HT-29 (cell line): ENCODE measurements around the gene CCNG1. TPM values are rescaled to one million over a fixed set of nuclear protein-coding genes. Genes with fewer than 3 reads are reported as not detected.
A peak's percentile ranks its signal among the peaks of the same experiment; 100 is the strongest.
"Not testable (repeated sequence)": the region's sequence is repeated elsewhere in the genome, so short reads cannot be mapped to it uniquely, and the experiment has no call there.

Source experiments
- DNase-seq: peaks from one replicate; pipeline ENCODE4 v3.0.0-alpha.2; 2015; ENCODE audit warnings: low spot score
- total RNA-seq: library from RNA; depleted of rRNA; stranded (reverse); fragments of >200 nt; shearing (Covaris generic); gene quantifications from 2 replicates; pipeline ENCODE4 v1.2.3, GENCODE V29; 2014

Gene CCNG1
- total RNA-seq, 1 experiment from 2014 or later: 66.5 TPM

GRCh38 chr5:163444526-163444925 is 7.1 kb downstream of the CCNG1 start:
- no peak for DNase-seq

DNA sequence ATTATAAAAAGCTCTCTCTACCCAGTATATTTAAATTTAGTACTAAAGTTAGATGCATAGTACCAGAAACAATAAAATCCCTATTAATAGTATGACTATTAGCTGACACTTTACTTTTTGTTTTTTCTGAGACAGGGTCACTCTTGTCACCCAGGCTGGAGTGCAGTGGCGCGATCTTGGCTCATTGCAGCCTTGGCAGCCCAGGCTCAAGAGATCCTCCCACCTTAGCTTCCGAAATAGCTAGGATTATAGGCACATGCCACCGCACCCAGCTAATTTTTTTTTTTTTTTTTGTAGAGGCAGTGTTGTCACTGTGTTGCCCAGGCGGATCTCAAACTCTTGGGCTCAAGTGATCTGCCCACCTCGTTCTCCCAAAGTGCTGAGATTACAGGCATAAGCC is 8.0 kb downstream of the CCNG1 start:
- no peak for DNase-seq

DNA sequence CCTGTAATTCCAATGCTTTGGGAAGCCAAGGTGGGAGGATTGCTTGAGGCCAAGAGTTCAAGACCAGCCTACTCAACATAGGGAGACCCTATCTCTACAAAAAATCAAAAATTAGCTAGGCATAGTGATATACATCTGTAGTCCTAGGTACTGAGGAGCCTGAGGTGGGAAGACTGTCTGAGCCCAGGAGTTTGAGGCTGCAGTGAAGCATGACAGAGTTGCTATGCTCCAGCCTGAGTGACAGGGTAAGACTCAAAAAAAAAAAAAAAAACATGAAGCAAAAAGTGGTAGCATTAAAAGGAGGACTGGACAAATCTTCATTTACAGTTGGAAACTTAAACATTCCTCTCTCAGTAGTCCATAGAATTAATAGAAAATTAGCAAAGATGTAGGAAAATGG is 9.8 kb downstream of the CCNG1 start:
- DNase-seq: no peak

DNA sequence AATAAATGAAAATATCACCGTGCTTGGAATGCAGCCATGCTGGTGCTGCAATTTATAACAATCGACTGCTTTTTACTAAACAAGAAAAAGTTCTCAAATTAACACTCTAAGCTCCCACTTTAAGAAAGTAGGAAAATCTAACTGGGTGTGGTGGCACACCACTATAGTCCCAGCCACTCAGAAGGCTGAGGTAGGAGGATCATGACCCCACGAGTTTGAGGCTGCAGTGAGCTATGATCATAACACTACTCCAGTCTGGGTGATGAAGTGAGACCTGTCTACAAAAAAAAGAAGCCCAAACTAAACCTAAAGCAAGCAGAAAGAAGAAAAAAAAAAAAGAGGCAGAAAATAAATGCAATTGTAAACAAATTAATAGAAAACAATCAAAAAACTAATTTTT is 10.5 kb downstream of the CCNG1 start:
- no peak for DNase-seq

GRCh38 chr5:163448491-163448890 is 11.1 kb downstream of the CCNG1 start:
- DNase-seq: no peak

DNA sequence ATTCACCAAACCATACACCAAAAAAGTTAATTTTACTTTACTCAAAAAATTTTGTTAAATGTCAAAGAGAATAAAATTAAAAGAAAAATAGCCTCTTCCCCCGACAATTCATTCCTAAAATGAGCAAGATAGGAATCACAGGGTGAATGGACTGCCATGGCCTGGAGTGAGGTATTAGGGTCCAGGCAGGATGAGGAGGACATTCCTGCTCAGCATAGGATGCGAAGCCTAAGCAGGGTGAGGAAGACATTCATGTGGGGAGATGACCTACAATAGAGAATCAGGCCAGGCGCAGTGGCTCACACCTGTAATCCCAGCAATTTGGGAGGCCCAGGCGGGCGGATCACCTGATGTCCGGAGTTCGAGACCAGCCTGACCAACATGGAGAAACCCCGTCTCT is 14.1 kb downstream of the CCNG1 start:
- DNase-seq: no peak

GRCh38 chr5:163453705-163454104 is 16.3 kb downstream of the CCNG1 start:
- DNase-seq: no peak

GRCh38 chr5:163455406-163455805 is 18.0 kb downstream of the CCNG1 start:
- not testable (repeated sequence) for DNase-seq

- no peak for DNase-seq
Measured at GRCh38 chr5:163456029-163456589, 18.7 kb downstream of the CCNG1 start.

DNA sequence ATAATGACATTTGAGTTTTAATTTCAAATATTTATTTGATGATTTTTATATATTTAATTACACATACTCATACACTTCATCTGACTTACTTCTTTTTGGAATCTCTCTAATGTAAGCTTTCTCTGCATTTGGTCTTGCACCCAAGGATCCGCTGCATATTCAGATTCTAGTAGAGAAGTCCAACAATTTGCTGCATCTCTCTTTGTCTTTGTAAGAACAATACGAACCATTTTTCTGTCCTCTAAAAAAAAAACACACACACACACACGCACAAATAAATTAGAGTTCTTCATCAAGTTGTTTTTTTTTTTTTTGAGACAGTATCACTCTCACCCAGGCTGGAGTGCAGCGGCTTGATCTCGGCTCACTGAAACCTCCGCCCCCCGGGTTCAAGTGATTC is 19.4 kb downstream of the CCNG1 start:
- DNase-seq: no peak

DNA sequence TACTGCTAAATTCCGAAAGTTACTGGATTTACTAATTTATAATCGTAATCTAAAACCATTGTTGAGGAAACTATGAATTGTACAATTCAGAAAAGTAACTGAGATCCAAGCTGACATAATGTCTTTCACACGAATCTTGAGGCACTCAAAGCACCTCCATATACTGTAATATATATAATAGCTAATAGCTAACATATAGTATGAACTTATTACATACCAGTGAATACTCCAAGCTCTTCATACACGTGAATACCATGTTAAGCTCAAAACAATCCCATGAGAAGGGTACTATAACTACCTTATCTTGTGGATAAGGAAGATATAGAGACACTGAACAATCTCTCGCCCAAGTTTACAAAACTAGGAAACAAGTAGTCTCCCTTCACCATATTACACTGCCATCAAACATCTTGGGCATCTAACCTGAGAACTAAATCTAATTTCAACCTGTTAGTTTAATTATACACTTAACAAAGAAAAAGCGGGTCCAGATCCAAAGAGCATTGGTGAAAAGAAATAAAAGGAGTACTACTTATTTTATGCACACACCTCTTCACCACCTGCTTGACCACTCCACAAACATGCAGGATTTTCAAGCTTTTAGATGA is 21.5 kb downstream of the CCNG1 start:
- DNase-seq: peak; percentile 57

DNA sequence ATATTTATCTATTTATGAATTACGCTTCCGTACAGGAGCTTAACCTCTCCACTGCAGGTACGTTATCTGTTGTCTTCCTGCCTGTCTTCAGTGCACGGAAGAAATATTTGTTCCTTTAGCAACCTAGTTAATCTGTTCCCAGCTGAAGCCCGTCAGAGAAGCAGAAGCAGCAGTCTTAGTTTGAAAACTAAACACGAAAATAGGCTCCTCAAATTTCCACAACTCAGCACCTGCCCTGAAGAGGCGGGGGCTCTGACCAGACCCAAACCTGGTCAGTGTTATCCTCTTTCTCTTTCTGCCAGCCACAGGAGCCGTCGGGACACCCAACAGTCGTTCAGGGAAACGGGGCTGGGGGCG is 22.0 kb downstream of the CCNG1 start:
- peak; percentile 51 for DNase-seq

- peak; percentile 97 for DNase-seq
Measured at GRCh38 chr5:163459819-163460561, 22.6 kb downstream of the CCNG1 start, which contains the start of gene NUDCD2. NUDCD2 (minus strand) TSS chr5:163460102; CDS start chr5:163460050, 52 bp downstream.

DNA sequence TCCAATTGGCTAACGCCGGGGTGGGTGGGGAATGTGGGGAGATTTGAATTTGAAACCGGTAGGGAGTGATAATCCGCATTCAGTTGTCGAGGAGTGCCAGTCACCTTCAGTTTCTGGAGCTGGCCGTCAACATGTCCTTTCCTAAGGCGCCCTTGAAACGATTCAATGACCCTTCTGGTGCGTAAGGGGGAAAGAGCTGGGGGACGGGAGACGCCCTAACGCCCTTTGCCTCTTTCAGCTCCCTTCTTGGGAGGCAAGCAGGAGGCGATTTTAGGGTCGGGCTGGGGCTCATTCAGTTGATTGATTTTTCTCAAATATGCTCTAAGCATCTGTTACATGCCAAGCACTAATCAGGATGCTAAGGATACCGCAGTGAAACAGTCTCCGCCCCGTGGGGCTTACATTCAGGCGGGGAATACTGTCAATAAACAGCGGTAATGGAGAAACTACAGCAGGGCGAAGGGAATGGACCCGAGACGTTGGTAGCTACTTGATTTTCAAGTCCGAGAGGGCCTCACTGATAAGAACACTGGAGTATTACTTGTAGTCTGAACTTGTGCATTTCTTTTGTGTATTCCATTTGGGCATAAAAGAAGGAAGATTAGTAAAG is 23.3 kb downstream of the CCNG1 start, which contains the start of gene HMMR:
Gene HMMR, plus strand, starts transcription at position 71 of the 610 bp plus-strand sequence. Its CDS starts 61 bp downstream, at position 132.
- peak; percentile 68 for DNase-seq

DNA sequence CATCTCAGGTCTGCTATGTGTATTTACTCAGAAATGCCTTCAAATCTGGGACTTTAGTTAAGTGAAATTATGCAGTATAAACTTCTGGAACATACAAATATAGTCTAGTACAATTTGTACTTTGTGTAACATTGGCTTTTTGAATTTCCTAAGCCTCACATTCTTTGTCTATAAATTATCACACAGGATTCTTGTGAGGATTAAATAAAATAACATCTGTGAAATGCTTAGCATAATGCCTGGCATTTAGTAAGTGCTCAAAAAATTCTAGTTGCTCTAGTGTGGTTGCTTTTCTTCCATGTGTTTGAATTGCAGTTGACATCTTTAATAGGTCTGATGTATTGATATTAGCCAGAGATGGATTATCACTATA is 25.7 kb downstream of the CCNG1 start:
- no peak for DNase-seq

GRCh38 chr5:163467682-163468081 is 30.3 kb downstream of the CCNG1 start:
- no peak for DNase-seq

- no peak for DNase-seq
Measured at GRCh38 chr5:163473635-163474243, 36.3 kb downstream of the CCNG1 start.

GRCh38 chr5:163475411-163475810 is 38.0 kb downstream of the CCNG1 start:
- no peak for DNase-seq

DNA sequence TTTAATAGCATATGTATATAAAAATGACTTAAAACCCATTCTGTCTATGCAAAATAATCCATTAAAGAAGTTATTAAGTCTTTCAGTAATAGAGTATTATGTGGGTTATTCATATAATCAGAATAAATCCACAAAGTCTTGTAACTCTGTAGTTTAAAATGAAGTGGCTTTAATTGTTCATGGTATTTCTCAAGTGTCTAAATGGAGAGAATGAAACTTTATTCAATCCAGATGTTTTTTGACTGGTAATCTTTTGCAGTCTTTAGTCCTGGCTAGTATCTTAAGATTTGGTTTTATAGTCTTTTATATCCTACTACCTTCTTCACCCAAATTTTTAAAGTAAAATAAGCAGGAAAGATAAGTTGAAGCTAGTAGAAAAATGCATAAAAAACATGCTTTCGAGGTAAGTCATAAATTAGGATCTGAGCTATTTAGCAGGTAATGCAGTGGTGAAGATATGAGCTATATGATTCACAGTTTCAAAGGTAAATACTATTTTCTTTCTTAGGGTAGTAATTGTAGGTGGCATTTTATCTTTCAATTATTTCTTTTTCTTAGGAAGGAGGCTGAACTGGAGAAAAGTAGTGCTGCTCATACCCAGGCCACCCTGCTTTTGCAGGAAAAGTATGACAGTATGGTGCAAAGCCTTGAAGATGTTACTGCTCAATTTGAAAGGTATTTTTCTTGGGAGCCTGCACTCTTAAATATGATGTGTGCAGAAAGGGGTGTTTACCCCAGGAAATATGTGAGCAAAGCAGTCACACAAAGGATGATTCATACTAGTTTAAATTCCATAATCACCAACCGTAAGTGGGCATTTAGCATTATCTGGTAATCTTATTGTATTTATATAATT is 41.0 kb downstream of the CCNG1 start:
- DNase-seq: no peak

DNA sequence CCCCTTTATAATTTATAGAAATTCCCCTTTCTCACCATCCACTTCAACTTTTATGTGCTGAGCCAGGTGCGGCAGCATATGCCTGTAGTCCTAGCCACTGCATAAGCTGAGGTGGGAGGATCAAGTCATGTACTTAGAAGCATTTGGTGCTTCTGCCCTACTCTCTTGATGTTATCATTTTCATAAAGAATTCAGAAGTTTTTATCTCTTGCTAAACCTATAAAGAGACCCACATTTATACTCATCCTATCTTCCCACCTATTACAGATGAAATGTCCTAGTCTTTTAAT is 41.5 kb downstream of the CCNG1 start:
- no peak for DNase-seq

GRCh38 chr5:163489055-163489744 is 51.8 kb downstream of the CCNG1 start:
- DNase-seq: peak; percentile 23
